H9 (cell line): Measurements from ENCODE around the gene MTF1. TPM values are rescaled to one million over a fixed set of nuclear protein-coding genes. Genes with fewer than 3 reads are reported as not detected.

Experiments used
- DNase-seq: peaks from one replicate; pipeline ENCODE4 v3.0.0-alpha.2; 2017
- H2AFZ ChIP-seq: one replicate; pipeline ENCODE4 v1.6.1; 2013; ENCODE audit warnings: mild to moderate bottlenecking, low read length, control low read depth, moderate library complexity
- H2AK5ac ChIP-seq: 2 replicates; pipeline ENCODE4 v1.6.1; 2013; ENCODE audit warnings: low read length, control low read depth, mixed read lengths; ENCODE audit not compliant: insufficient read length
- H2BK120ac ChIP-seq: one replicate; pipeline ENCODE4 v1.6.1; 2013; ENCODE audit warnings: low read depth, mild to moderate bottlenecking, low read length, control low read depth, inconsistent platforms; ENCODE audit not compliant: poor library complexity, severe bottlenecking
- H2BK12ac ChIP-seq: 2 replicates; pipeline ENCODE4 v1.6.1; 2013; ENCODE audit warnings: low read length, control low read depth, mixed read lengths, low read depth; ENCODE audit not compliant: insufficient read length
- H2BK15ac ChIP-seq: 2 replicates; pipeline ENCODE4 v1.6.1; 2013; ENCODE audit warnings: low read depth, low read length, control low read depth
- H2BK20ac ChIP-seq: one replicate; pipeline ENCODE4 v1.6.1; 2013; ENCODE audit warnings: low read depth, mild to moderate bottlenecking, low read length, control low read depth, inconsistent platforms; ENCODE audit not compliant: poor library complexity, severe bottlenecking
- H2BK5ac ChIP-seq: 2 replicates; pipeline ENCODE4 v1.6.1; 2013; ENCODE audit warnings: low read length, control low read depth, mixed read lengths; ENCODE audit not compliant: insufficient read length
- H3K14ac ChIP-seq: 2 replicates; pipeline ENCODE4 v1.6.1; 2013; ENCODE audit warnings: low read length, control low read depth; ENCODE audit not compliant: insufficient read depth
- H3K18ac ChIP-seq: 2 replicates; pipeline ENCODE4 v1.6.1; 2013; ENCODE audit warnings: low read depth, mild to moderate bottlenecking, mixed read lengths, low read length, control low read depth; ENCODE audit not compliant: insufficient read length
- H3K23ac ChIP-seq: 2 replicates; pipeline ENCODE4 v1.6.1; 2013; ENCODE audit warnings: low read length, control low read depth, mixed read lengths, low read depth; ENCODE audit not compliant: insufficient read length
- H3K23me2 ChIP-seq: 2 replicates; pipeline ENCODE4 v1.6.1; 2013; ENCODE audit warnings: low read depth, mild to moderate bottlenecking, mixed read lengths, low read length, control low read depth; ENCODE audit not compliant: insufficient read length, poor library complexity, severe bottlenecking
- H3K27ac ChIP-seq: 2 replicates; pipeline ENCODE4 v1.5.1; 2013; ENCODE audit warnings: low read length, control low read depth, mixed read lengths, low read depth; ENCODE audit not compliant: insufficient read length
- H3K27me3 ChIP-seq: 2 replicates; pipeline ENCODE4 v1.6.1; 2013; ENCODE audit warnings: low read length, control low read depth, inconsistent platforms; ENCODE audit not compliant: insufficient read depth
- H3K4ac ChIP-seq: 2 replicates; pipeline ENCODE4 v1.6.1; 2013; ENCODE audit warnings: low read depth, mild to moderate bottlenecking, control low read depth, inconsistent platforms, low read length, moderate library complexity
- H3K4me1 ChIP-seq: 2 replicates; pipeline ENCODE4 v1.6.1; 2013; ENCODE audit warnings: low read length, control low read depth, inconsistent platforms; ENCODE audit not compliant: insufficient read depth
- H3K4me2 ChIP-seq: 2 replicates; pipeline ENCODE4 v1.6.1; 2013; ENCODE audit warnings: low read length, control low read depth, mixed read lengths; ENCODE audit not compliant: insufficient read length, insufficient read depth
- H3K56ac ChIP-seq: 2 replicates; pipeline ENCODE4 v1.6.1; 2013; ENCODE audit warnings: low read depth, mild to moderate bottlenecking, mixed read lengths, low read length, control low read depth; ENCODE audit not compliant: insufficient read length
- H3K79me1 ChIP-seq: 2 replicates; pipeline ENCODE4 v1.6.1; 2013; ENCODE audit warnings: low read depth, mild to moderate bottlenecking, moderate library complexity, low read length, control low read depth, inconsistent platforms; ENCODE audit not compliant: insufficient read depth, poor library complexity, severe bottlenecking
- H3K79me2 ChIP-seq: 2 replicates; pipeline ENCODE4 v1.6.1; 2013; ENCODE audit warnings: low read length, control low read depth, inconsistent platforms; ENCODE audit not compliant: insufficient read depth
- H3K9ac ChIP-seq: 2 replicates; pipeline ENCODE4 v1.6.1; 2013; ENCODE audit warnings: low read length, control low read depth, mixed read lengths; ENCODE audit not compliant: insufficient read length; ENCODE audit errors: extremely low read depth
- H3K9me3 ChIP-seq: one replicate; pipeline ENCODE4 v1.6.1; 2013; ENCODE audit warnings: low read depth, low read length, inconsistent platforms; ENCODE audit not compliant: control insufficient read depth
- H3T11ph ChIP-seq: one replicate; pipeline ENCODE4 v1.6.1; 2013; ENCODE audit warnings: mild to moderate bottlenecking, low read length, control low read depth, inconsistent platforms
- H4K20me1 ChIP-seq: one replicate; pipeline ENCODE4 v1.6.1; 2013; ENCODE audit not compliant: control insufficient read depth, insufficient read length, insufficient read depth
- H4K5ac ChIP-seq: 2 replicates; pipeline ENCODE4 v1.6.1; 2013; ENCODE audit warnings: low read depth, mild to moderate bottlenecking, mixed read lengths, low read length, control low read depth; ENCODE audit not compliant: insufficient read length
- H4K8ac ChIP-seq: replicated peaks from 2 replicates; pipeline ENCODE4 v1.6.1; 2013; ENCODE audit warnings: low read length, control low read depth, mixed read lengths, low read depth; ENCODE audit not compliant: insufficient read length
- H4K91ac ChIP-seq: 2 replicates; pipeline ENCODE4 v1.6.1; 2013; ENCODE audit warnings: low read depth, mild to moderate bottlenecking, moderate library complexity, mixed read lengths, low read length, control low read depth; ENCODE audit not compliant: insufficient read length
- H3K27ac Mint-ChIP-seq, 3 experiments: 2 replicates in 2 of 3; 3 replicates in 1 of 3; pipeline ENCODE4 v1.8.0; 2020 to 2021; ENCODE audit warnings: mixed read lengths in 3 of 3, mild to moderate bottlenecking in 1 of 3, moderate library complexity in 1 of 3
- H3K27me3 Mint-ChIP-seq: 2 replicates; pipeline ENCODE4 v1.8.0; 2021; ENCODE audit warnings: low read depth, mild to moderate bottlenecking, moderate library complexity, mixed read lengths
- H3K36me3 Mint-ChIP-seq, 3 experiments: 2 replicates in 2 of 3; 3 replicates in 1 of 3; pipeline ENCODE4 v1.8.0; 2020 to 2021; ENCODE audit warnings: low read depth in 3 of 3, mixed read lengths in 3 of 3; ENCODE audit not compliant: insufficient read depth in 1 of 3
- H3K4me1 Mint-ChIP-seq, 2 experiments: 2 replicates each; pipeline ENCODE4 v1.8.0; 2020; ENCODE audit warnings: mixed read lengths in 2 of 2
- H3K4me3 Mint-ChIP-seq, 2 experiments: 2 replicates in 1 of 2; 3 replicates in 1 of 2; pipeline ENCODE4 v1.8.0; 2020 to 2021; ENCODE audit warnings: mild to moderate bottlenecking in 2 of 2, mixed read lengths in 2 of 2, moderate library complexity in 1 of 2
- H3K9me3 Mint-ChIP-seq, 2 experiments: 2 replicates in 1 of 2; 3 replicates in 1 of 2; pipeline ENCODE4 v1.8.0; 2020; ENCODE audit warnings: mild to moderate bottlenecking in 2 of 2, mixed read lengths in 2 of 2, moderate library complexity in 1 of 2
- CTCF ChIP-seq: fragments of 200-600 bp; sonication (generic); conservative IDR thresholded peaks from 3 replicates; pipeline ENCODE4 v1.8.0; 2021; ENCODE audit warnings: antibody characterized with exemption, mild to moderate bottlenecking
- WGBS: extraction: QIAGEN DNeasy Blood & Tissue Kit; methylation state at CpG from one replicate; pipeline ENCODE4 v1.1.7; 2013; ENCODE audit warnings: missing lambda C conversion rate, low lambda C conversion rate, mixed read lengths; ENCODE audit not compliant: insufficient read length; ENCODE audit errors: extremely low coverage; 5-methylcytosine and 5-hydroxymethylcytosine counted together
- total RNA-seq: library from RNA; stranded (reverse); gene quantifications from 2 replicates; pipeline ENCODE4 v1.2.1, GENCODE V29; 2021

MTF1 gene
- total RNA-seq, 1 experiment from 2014 or later: 17.0 TPM

- H3K27me3 ChIP-seq: no peaks in the 10 kb centered on the region
- no peaks in the 10 kb centered on the region for H3K23me2 ChIP-seq
- no CpG with 5 or more reads among the region's 2 CpGs for WGBS
- H3K4me1 ChIP-seq: no peaks in the 10 kb centered on the region
- H3K23ac ChIP-seq: no peak overlapping the region
- H3K4me2 ChIP-seq: no peak overlapping the region
- no peak overlapping the region for H3K56ac ChIP-seq
- H4K20me1 ChIP-seq: no peaks in the 10 kb centered on the region
- no peak overlapping the region for H3K27ac ChIP-seq
- H4K5ac ChIP-seq: no peak overlapping the region
- no peak overlapping the region for H3K27ac Mint-ChIP-seq
- H3K36me3 Mint-ChIP-seq: peaks cover 16 to 59% (median 33%) of the 10 kb centered on the region in 3 experiments; a peak in 6 of 7 replicates
- no peaks in the 10 kb centered on the region for H3K79me1 ChIP-seq
- H3T11ph ChIP-seq: no peak overlapping the region
- no peak overlapping the region for H3K18ac ChIP-seq
- no peak overlapping the region for H2BK12ac ChIP-seq
- no peak for TF ChIP-seq CTCF
- H2BK20ac ChIP-seq: no peak overlapping the region
- H3K14ac ChIP-seq: no peak overlapping the region
- H3K4me3 Mint-ChIP-seq: no peak overlapping the region
- no peak overlapping the region for H4K91ac ChIP-seq
- no peak overlapping the region for H2AFZ ChIP-seq
- H3K9me3 ChIP-seq: no peaks in the 10 kb centered on the region
- H2AK5ac ChIP-seq: no peak overlapping the region
- no peaks in the 10 kb centered on the region for H3K79me2 ChIP-seq
- DNase-seq: no peak
- no peak overlapping the region for H3K4ac ChIP-seq
- H3K9me3 Mint-ChIP-seq: no peaks in the 10 kb centered on the region
- H2BK15ac ChIP-seq: no peak overlapping the region
- peaks cover 0 to 6% of the 10 kb centered on the region in 2 experiments; a peak in 2 of 4 replicates for H3K4me1 Mint-ChIP-seq
- H4K8ac ChIP-seq: no peak overlapping the region
- H3K9ac ChIP-seq: no peak overlapping the region
- H3K27me3 Mint-ChIP-seq: no peaks in the 10 kb centered on the region
- H2BK5ac ChIP-seq: no peak overlapping the region
- H2BK120ac ChIP-seq: no peak overlapping the region
These were observed 37.9 kb downstream of the MTF1 start for GRCh38 chr1:37821481-37821880.
